GM12878 (cell line): ENCODE results near the gene MAPK8. TPM values are rescaled to one million over a fixed set of nuclear protein-coding genes. Genes with fewer than 3 reads are reported as not detected.

Experiments
- ATAC-seq: fragments of 200-7000 bp; cut with Tn5 transposase; 3 replicates; pipeline ENCODE4 v1.9.1; 2020; ENCODE audit warnings: mild to moderate bottlenecking, moderate library complexity
- BruUV-seq: library from RNA; stranded (reverse); fragments of 400-500 nt; replicated peaks from 2 replicates; lab custom pipeline; 2021; lab: Mats Ljungman, UMichigan
- CTCF ChIA-PET: fragments of 300-600 bp; sonication (Branson Sonifier 250); formaldehyde crosslinking; extraction: SDS; loops from one replicate; lab custom pipeline; 2021; ENCODE audit warnings: inconsistent platforms; lab: Yijun Ruan, JAX
- POLR2A ChIA-PET: fragments of 350-600 bp; formaldehyde crosslinking; extraction: SDS; loops from one replicate; lab custom pipeline; 2021; ENCODE audit warnings: inconsistent platforms; lab: Charles Lee
- RAD21 ChIA-PET: fragments of 300-600 bp; sonication (Branson Sonifier 250); formaldehyde crosslinking; loops from one replicate; lab custom pipeline; 2023; ENCODE audit warnings: antibody characterized with exemption; ENCODE audit not compliant: unreplicated experiment; lab: Charles Lee
- SMC1A ChIA-PET: fragments of 300-600 bp; sonication (Branson Sonifier 250); formaldehyde crosslinking; loops from one replicate; lab custom pipeline; 2023; ENCODE audit not compliant: unreplicated experiment, uncharacterized antibody; lab: Charles Lee
- DNase-seq: peaks from one replicate; pipeline ENCODE4 v3.0.0-alpha.2; 2011; ENCODE audit warnings: low read depth, low spot score
- FAIRE-seq: peaks from 3 replicates; lab custom pipeline; 2011; peaks lifted over from hg19 to GRCh38; lab: Jason Lieb, UNC
- H2AFZ ChIP-seq: 2 replicates; pipeline ENCODE4 v1.6.0; 2011; ENCODE audit warnings: low read depth, low read length, control low read depth; ENCODE audit not compliant: control insufficient read depth
- H3K27ac ChIP-seq: 2 replicates; pipeline ENCODE4 v1.5.1; 2011; ENCODE audit warnings: control low read depth; ENCODE audit not compliant: control insufficient read depth, insufficient read depth
- H3K27me3 ChIP-seq, 2 experiments: replicated peaks in 1 of 2; 2 replicates each; pipeline versions ENCODE4 v1.6.0 to v1.6.1; 2011; ENCODE audit warnings: low read length in 1 of 2; ENCODE audit not compliant: control insufficient read depth in 2 of 2, insufficient read depth in 2 of 2
- H3K36me3 ChIP-seq, 2 experiments: 2 replicates each; pipeline ENCODE4 v1.5.1; 2011; ENCODE audit warnings: low read length in 1 of 2; ENCODE audit not compliant: control insufficient read depth in 2 of 2, insufficient read depth in 2 of 2
- H3K4me1 ChIP-seq: 2 replicates; pipeline ENCODE4 v1.6.1; 2011; ENCODE audit warnings: mild to moderate bottlenecking, low read length, moderate library complexity, mixed read lengths; ENCODE audit not compliant: control insufficient read depth, insufficient read depth
- H3K4me2 ChIP-seq: 2 replicates; pipeline ENCODE4 v1.6.0; 2011; ENCODE audit warnings: control low read depth; ENCODE audit not compliant: control insufficient read depth, insufficient read depth
- H3K4me3 ChIP-seq: fragments of 200-600 bp; sonication (generic); 2 replicates; pipeline ENCODE4 v1.5.1; 2016
- H3K79me2 ChIP-seq: 2 replicates; pipeline ENCODE4 v1.6.0; 2011; ENCODE audit warnings: low read length; ENCODE audit not compliant: control insufficient read depth, insufficient read depth
- H3K9ac ChIP-seq: 2 replicates; pipeline ENCODE4 v1.8.0; 2011; ENCODE audit warnings: low read length, control low read depth, mixed read lengths; ENCODE audit not compliant: control insufficient read depth, insufficient read depth
- H3K9me3 ChIP-seq: replicated peaks from 3 replicates; pipeline ENCODE4 v1.5.1; 2011; ENCODE audit warnings: mild to moderate bottlenecking, low read length; ENCODE audit not compliant: control insufficient read depth, insufficient read depth
- H4K20me1 ChIP-seq: 2 replicates; pipeline ENCODE4 v1.6.0; 2011; ENCODE audit not compliant: control insufficient read depth, insufficient read depth
- BMI1 ChIP-seq: fragments of 450-650 bp; IDR thresholded peaks from 2 replicates; pipeline ENCODE4 v1.6.1; 2016; ENCODE audit warnings: mild to moderate bottlenecking, moderate library complexity, borderline replicate concordance
- CREB1 ChIP-seq: IDR thresholded peaks from 2 replicates; pipeline ENCODE4 v1.6.1; 2012; ENCODE audit warnings: low read depth, mild to moderate bottlenecking, inconsistent platforms
- EED ChIP-seq: sonication (generic); IDR thresholded peaks from 2 replicates; pipeline ENCODE4 v1.6.1; 2016; ENCODE audit warnings: antibody characterized with exemption, low read depth
- FOXK2 ChIP-seq: fragments of 450-650 bp; IDR thresholded peaks from 2 replicates; pipeline ENCODE4 v1.6.1; 2017; ENCODE audit warnings: mild to moderate bottlenecking, moderate library complexity
- FOXM1 ChIP-seq: IDR thresholded peaks from 2 replicates; pipeline ENCODE4 v1.6.1; 2012; ENCODE audit warnings: low read depth, mild to moderate bottlenecking, inconsistent platforms, low read length, moderate library complexity
- MEF2B ChIP-seq: fragments of 450-650 bp; IDR thresholded peaks from 2 replicates; pipeline ENCODE4 v1.6.1; 2018; ENCODE audit warnings: mild to moderate bottlenecking, moderate library complexity; ENCODE audit not compliant: partially characterized antibody, poor library complexity, severe bottlenecking
- RAD21 ChIP-seq: IDR thresholded peaks from 2 replicates; pipeline ENCODE4 v1.6.1; 2011; ENCODE audit warnings: mild to moderate bottlenecking, low read depth, low read length, moderate library complexity; ENCODE audit not compliant: insufficient read depth
- SPI1 ChIP-seq: IDR thresholded peaks from 2 replicates; pipeline ENCODE4 v1.6.1; 2011; ENCODE audit warnings: low read depth, mild to moderate bottlenecking, low read length, moderate library complexity, borderline replicate concordance; ENCODE audit not compliant: insufficient read depth
- SREBF2 ChIP-seq: IDR thresholded peaks from 2 replicates; pipeline ENCODE4 v1.6.1; 2012; ENCODE audit warnings: mild to moderate bottlenecking, low read length
- WGBS: methylation state at CpG from one replicate; pipeline ENCODE4 v1.1.6; 2016; ENCODE audit warnings: low lambda C conversion rate; ENCODE audit not compliant: insufficient replicate concordance, insufficient coverage; ENCODE audit errors: missing lambda C conversion rate; 5-methylcytosine and 5-hydroxymethylcytosine counted together
- in situ Hi-C: fragments of 300-500 bp; cut with MboI; formaldehyde crosslinking; loops from 9 replicates; pipeline ENCODE4 v1.14.3; 2018; ENCODE audit warnings: mixed read lengths
- intact Hi-C: fragments of 100-400 bp; cut with micrococcal nuclease; formaldehyde crosslinking; loops from one replicate; pipeline ENCODE4 v1.14.2; 2022; ENCODE audit not compliant: unreplicated experiment
- polyA plus RNA-seq, 11 experiments: library from polyadenylated mRNA; depleted of rRNA in 4 of 11; unstranded in 6 of 11; stranded (reverse) in 5 of 11; fragments of >200 nt; fragmentation: Nextera tagmentation in 4 of 11; fragmentation: Illumina TruSeq in 1 of 11; extraction: Ambion mirVana in 4 of 11; extraction: Trizol in 1 of 11; gene quantifications; 1 replicate in 1 of 11; 2 replicates in 10 of 11; pipeline versions ENCODE4 v1.2.1 to v1.2.3, GENCODE V29; 2011 to 2016; ENCODE audit warnings: inconsistent platforms in 2 of 11, missing spikeins in 2 of 11, low read depth in 1 of 11
- total RNA-seq, 4 experiments: library from RNA; depleted of rRNA in 3 of 4; stranded (reverse); fragments of >200 nt in 3 of 4; fragmentation: Illumina TruSeq in 1 of 4; extraction: Trizol in 1 of 4; gene quantifications; 2 replicates each; pipeline versions ENCODE4 v1.2.1 to v1.2.3, GENCODE V29; 2013 to 2021
- TF ChIP-seq, protein P1 (sequence below): fragments of 150-350 bp; IDR thresholded peaks from 2 replicates; pipeline ENCODE4 v1.6.1; 2016; ENCODE audit warnings: low read depth, low read length
- TF ChIP-seq, protein P2 (sequence below): IDR thresholded peaks from 2 replicates; pipeline ENCODE4 v1.6.1; 2012; ENCODE audit warnings: low read depth, low read length, improper control_type of control experiment
- TF ChIP-seq, protein P3 (sequence below): fragments of 450-650 bp; IDR thresholded peaks from 2 replicates; pipeline ENCODE4 v1.6.1; 2016; ENCODE audit warnings: mild to moderate bottlenecking
- TF ChIP-seq, protein P4 (sequence below): IDR thresholded peaks from 2 replicates; pipeline ENCODE4 v1.6.1; 2012; ENCODE audit warnings: low read depth, low read length, improper control_type of control experiment
- TF ChIP-seq, protein P5 (sequence below): IDR thresholded peaks from 2 replicates; pipeline ENCODE4 v1.6.1; 2012; ENCODE audit warnings: low read length, inconsistent platforms

MAPK8 gene
- total and polyA plus RNA-seq, 10 of the 15 experiments (the other 5 are each of a cell fraction or from before 2014, with no cell fraction given) = 3.9 to 102 (median 40.0) TPM

DNA sequence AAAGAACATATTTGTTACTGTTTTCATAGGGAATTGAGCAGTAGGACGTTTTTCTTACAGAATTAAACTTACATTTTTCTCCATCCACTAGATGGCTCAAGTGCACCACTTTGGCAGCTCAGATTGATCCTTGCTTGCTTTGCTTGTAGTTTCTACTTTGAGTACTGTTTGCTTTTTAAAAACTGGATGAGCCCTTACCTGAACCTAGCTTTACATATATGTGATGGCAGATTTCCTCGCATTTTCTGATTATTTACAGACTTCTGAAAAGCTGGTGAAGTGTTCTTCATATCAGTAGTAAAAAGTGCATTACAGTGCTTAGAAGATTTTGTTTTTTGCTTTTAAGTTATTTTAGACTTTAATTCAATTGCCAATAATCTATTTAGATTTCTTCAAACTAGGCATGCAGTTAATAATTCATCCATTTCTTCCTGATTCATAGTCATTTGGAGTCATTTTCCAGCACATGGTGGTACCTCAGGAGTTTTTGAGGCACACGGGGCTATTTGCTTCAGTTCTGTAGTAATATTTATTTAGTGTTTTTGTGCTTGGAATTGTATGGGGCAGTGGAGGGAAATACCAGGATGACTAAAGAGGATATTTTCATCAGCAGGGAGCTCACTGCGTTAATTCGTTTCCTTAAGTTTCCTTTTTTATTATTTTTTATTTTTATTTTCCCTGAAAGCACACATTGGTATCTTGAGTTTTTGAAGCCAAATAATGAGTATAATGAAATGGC lies 57.3 kb downstream of the MAPK8 start:
- CTCF ChIA-PET = interaction anchor here (0.6 to 7.5 kb wide), 40 partner anchors 8 to 338 kb away, joined by 3 to 89 read pairs (median 4); no protein-coding TSS in a partner anchor
- peak; percentile 75 for FAIRE-seq
- RAD21 ChIA-PET = interaction anchor here (0.9 to 4.5 kb wide), 12 partner anchors 19 to 294 kb away, joined by 3 to 32 read pairs (median 6); no protein-coding TSS in a partner anchor
- H3K9ac ChIP-seq = no peak overlapping the region
- peak; percentile 91 for ATAC-seq
- 59% methylated on average over 5 of the region's 5 CpGs for WGBS
- no peaks in the 10 kb centered on the region; the same call in 1 of the 2 replicates for H3K79me2 ChIP-seq
- intact Hi-C loops (loop anchor here (1.0 to 5.0 kb wide), 4 partner anchors 143 to 293 kb away; partner anchors contain the start of gene ARHGAP22), in situ Hi-C loops (loop anchor here (5.0 kb wide), 3 partner anchors 139 to 294 kb away; no protein-coding TSS in a partner anchor)
- H4K20me1 ChIP-seq = no peaks in the 10 kb centered on the region
- no TSS peak for BruUV-seq
- SMC1A ChIA-PET = interaction anchor here (0.7 to 6.5 kb wide), 29 partner anchors 9 to 293 kb away, joined by 3 to 50 read pairs (median 4); no protein-coding TSS in a partner anchor
- no peak overlapping the region for H3K4me2 ChIP-seq
- no peaks in the 10 kb centered on the region for H3K9me3 ChIP-seq
- peak; percentile 51 for DNase-seq
- POLR2A ChIA-PET = no interaction called here
- no peak overlapping the region for H3K4me3 ChIP-seq
- no peak overlapping the region for H2AFZ ChIP-seq
- H3K27ac ChIP-seq = no peak overlapping the region
- no peaks in the 10 kb centered on the region for H3K36me3 ChIP-seq
- no peaks in the 10 kb centered on the region for H3K27me3 ChIP-seq
- H3K4me1 ChIP-seq = no peaks in the 10 kb centered on the region
- TF ChIP-seq, protein P1, sequence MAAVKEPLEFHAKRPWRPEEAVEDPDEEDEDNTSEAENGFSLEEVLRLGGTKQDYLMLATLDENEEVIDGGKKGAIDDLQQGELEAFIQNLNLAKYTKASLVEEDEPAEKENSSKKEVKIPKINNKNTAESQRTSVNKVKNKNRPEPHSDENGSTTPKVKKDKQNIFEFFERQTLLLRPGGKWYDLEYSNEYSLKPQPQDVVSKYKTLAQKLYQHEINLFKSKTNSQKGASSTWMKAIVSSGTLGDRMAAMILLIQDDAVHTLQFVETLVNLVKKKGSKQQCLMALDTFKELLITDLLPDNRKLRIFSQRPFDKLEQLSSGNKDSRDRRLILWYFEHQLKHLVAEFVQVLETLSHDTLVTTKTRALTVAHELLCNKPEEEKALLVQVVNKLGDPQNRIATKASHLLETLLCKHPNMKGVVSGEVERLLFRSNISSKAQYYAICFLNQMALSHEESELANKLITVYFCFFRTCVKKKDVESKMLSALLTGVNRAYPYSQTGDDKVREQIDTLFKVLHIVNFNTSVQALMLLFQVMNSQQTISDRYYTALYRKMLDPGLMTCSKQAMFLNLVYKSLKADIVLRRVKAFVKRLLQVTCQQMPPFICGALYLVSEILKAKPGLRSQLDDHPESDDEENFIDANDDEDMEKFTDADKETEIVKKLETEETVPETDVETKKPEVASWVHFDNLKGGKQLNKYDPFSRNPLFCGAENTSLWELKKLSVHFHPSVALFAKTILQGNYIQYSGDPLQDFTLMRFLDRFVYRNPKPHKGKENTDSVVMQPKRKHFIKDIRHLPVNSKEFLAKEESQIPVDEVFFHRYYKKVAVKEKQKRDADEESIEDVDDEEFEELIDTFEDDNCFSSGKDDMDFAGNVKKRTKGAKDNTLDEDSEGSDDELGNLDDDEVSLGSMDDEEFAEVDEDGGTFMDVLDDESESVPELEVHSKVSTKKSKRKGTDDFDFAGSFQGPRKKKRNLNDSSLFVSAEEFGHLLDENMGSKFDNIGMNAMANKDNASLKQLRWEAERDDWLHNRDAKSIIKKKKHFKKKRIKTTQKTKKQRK = no peak
- no peak for TF ChIP-seq CREB1
- TF ChIP-seq SREBF2 = 0 out of 2 replicates have a peak, but pooled peaks have one; percentile 8
- TF ChIP-seq BMI1 = no peak
- TF ChIP-seq, protein P2, sequence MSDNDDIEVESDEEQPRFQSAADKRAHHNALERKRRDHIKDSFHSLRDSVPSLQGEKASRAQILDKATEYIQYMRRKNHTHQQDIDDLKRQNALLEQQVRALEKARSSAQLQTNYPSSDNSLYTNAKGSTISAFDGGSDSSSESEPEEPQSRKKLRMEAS = no peak
- TF ChIP-seq MEF2B = no peak
- TF ChIP-seq, protein P3, sequence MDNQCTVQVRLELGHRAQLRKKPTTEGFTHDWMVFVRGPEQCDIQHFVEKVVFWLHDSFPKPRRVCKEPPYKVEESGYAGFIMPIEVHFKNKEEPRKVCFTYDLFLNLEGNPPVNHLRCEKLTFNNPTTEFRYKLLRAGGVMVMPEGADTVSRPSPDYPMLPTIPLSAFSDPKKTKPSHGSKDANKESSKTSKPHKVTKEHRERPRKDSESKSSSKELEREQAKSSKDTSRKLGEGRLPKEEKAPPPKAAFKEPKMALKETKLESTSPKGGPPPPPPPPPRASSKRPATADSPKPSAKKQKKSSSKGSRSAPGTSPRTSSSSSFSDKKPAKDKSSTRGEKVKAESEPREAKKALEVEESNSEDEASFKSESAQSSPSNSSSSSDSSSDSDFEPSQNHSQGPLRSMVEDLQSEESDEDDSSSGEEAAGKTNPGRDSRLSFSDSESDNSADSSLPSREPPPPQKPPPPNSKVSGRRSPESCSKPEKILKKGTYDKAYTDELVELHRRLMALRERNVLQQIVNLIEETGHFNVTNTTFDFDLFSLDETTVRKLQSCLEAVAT = no peak
- TF ChIP-seq EED = no peak
- TF ChIP-seq RAD21 = peak; percentile 93
- TF ChIP-seq, protein P4, sequence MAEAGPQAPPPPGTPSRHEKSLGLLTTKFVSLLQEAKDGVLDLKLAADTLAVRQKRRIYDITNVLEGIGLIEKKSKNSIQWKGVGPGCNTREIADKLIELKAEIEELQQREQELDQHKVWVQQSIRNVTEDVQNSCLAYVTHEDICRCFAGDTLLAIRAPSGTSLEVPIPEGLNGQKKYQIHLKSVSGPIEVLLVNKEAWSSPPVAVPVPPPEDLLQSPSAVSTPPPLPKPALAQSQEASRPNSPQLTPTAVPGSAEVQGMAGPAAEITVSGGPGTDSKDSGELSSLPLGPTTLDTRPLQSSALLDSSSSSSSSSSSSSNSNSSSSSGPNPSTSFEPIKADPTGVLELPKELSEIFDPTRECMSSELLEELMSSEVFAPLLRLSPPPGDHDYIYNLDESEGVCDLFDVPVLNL = no peak
- TF ChIP-seq SPI1 = no peak
- peak; percentile 41; the same call in 1 of the 2 replicates for TF ChIP-seq FOXM1
- TF ChIP-seq, protein P5, sequence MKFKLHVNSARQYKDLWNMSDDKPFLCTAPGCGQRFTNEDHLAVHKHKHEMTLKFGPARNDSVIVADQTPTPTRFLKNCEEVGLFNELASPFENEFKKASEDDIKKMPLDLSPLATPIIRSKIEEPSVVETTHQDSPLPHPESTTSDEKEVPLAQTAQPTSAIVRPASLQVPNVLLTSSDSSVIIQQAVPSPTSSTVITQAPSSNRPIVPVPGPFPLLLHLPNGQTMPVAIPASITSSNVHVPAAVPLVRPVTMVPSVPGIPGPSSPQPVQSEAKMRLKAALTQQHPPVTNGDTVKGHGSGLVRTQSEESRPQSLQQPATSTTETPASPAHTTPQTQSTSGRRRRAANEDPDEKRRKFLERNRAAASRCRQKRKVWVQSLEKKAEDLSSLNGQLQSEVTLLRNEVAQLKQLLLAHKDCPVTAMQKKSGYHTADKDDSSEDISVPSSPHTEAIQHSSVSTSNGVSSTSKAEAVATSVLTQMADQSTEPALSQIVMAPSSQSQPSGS = no peak
- TF ChIP-seq FOXK2 = no peak
